Esophagus (tissue), 2 donors: ENCODE measurements around the gene CES2. TPM values are rescaled to one million over a fixed set of nuclear protein-coding genes. Genes with fewer than 3 reads are reported as not detected.
"Not testable (repeated sequence)": the region's sequence is repeated elsewhere in the genome, so short reads cannot be mapped to it uniquely, and the experiment has no call there.

Experiments
- H3K27ac ChIP-seq, 2 donors: one replicate each; pipeline ENCODE4 v1.5.1; 2013; ENCODE audit warnings: low read depth in 2 of 2, mild to moderate bottlenecking in 2 of 2, inconsistent platforms in 1 of 2, low read length in 1 of 2, moderate library complexity in 1 of 2
- H3K27me3 ChIP-seq, 2 donors: one replicate each; pipeline ENCODE4 v1.6.1; 2013; ENCODE audit warnings: low read length in 2 of 2, control low read depth in 1 of 2, mild to moderate bottlenecking in 1 of 2; ENCODE audit not compliant: insufficient read depth in 2 of 2, control insufficient read depth in 1 of 2
- H3K36me3 ChIP-seq, 2 donors: one replicate each; pipeline ENCODE4 v1.6.1; 2013; ENCODE audit warnings: low read length in 1 of 2; ENCODE audit not compliant: control insufficient read depth in 2 of 2, insufficient read depth in 2 of 2
- H3K4me1 ChIP-seq, 2 donors: one replicate each; pipeline ENCODE4 v1.6.1; 2013; ENCODE audit warnings: low read length in 1 of 2; ENCODE audit not compliant: control insufficient read depth in 2 of 2, insufficient read depth in 2 of 2
- H3K4me3 ChIP-seq, 2 donors: one replicate each; pipeline ENCODE4 v1.5.1; 2013; ENCODE audit warnings: low read length in 2 of 2, mild to moderate bottlenecking in 2 of 2, low read depth in 1 of 2, moderate library complexity in 1 of 2
- H3K9me3 ChIP-seq, 2 donors: one replicate each; pipeline ENCODE4 v1.6.1; 2013; ENCODE audit warnings: mild to moderate bottlenecking in 2 of 2, low read depth in 1 of 2, low read length in 1 of 2, moderate library complexity in 1 of 2; ENCODE audit not compliant: control insufficient read depth in 2 of 2, insufficient read depth in 1 of 2
- WGBS, 2 donors: extraction: QIAGEN DNeasy Blood & Tissue Kit; methylation state at CpG; one replicate each; pipeline ENCODE4 v1.1.7; 2013; 5-methylcytosine and 5-hydroxymethylcytosine counted together
- polyA plus RNA-seq, 2 donors: library from polyadenylated mRNA; stranded (reverse); fragments of 200-250 nt; gene quantifications; one replicate each; pipeline ENCODE4 v1.2.3, GENCODE V29; 2013
- donor health status: healthy with polysubstance abuse.
- donor health status: Bipolar disorder and iron deficiency.

CES2 gene
- polyA plus RNA-seq, 2 donors = 120 to 128 TPM

- H3K27me3 ChIP-seq = no peaks in the 10 kb centered on the region
- no peak overlapping the region for H3K27ac ChIP-seq
- H3K9me3 ChIP-seq = no peaks in the 10 kb centered on the region
- peaks cover 0 to 2% of the 10 kb centered on the region in 2 donors for H3K36me3 ChIP-seq
- H3K4me1 ChIP-seq = peaks cover 0 to 10% of the 10 kb centered on the region in 2 donors
- WGBS, 2 donors = 19% methylated on average over 18 to 21 of the region's 21 CpGs
- peak overlapping the region; percentile 46 to 51 for H3K4me3 ChIP-seq
Observed at GRCh38 chr16:66948837-66949225, 13.5 kb downstream of the CES2 start.

GRCh38 chr16:66949472-66949871 is 14.2 kb downstream of the CES2 start:
- Histone ChIP-seq H3K4me1 (peaks cover 0 to 10% of the 10 kb centered on the region in 2 donors), H3K4me3 (no peak overlapping the region), H3K27ac (no peak overlapping the region), H3K27me3 (no peaks in the 10 kb centered on the region), H3K36me3 (no peaks in the 10 kb centered on the region), H3K9me3 (no peaks in the 10 kb centered on the region)
- WGBS, 2 donors = 77 to 80% methylated on average over 6 of the region's 6 CpGs

GRCh38 chr16:66950437-66950836 is 15.1 kb downstream of the CES2 start:
- Histone ChIP-seq H3K9me3 (no peaks in the 10 kb centered on the region), H3K4me3 (no peak overlapping the region), H3K27me3 (no peaks in the 10 kb centered on the region), H3K27ac (no peak overlapping the region), H3K4me1 (peaks cover 0 to 10% of the 10 kb centered on the region in 2 donors), H3K36me3 (no peaks in the 10 kb centered on the region)
- WGBS, 2 donors = 73 to 76% methylated on average over 2 of the region's 2 CpGs

GRCh38 chr16:66950971-66951790 is 15.9 kb downstream of the CES2 start:
- H3K4me3 ChIP-seq = no peak overlapping the region
- peaks cover 0 to 10% of the 10 kb centered on the region in 2 donors for H3K4me1 ChIP-seq
- H3K36me3 ChIP-seq = no peaks in the 10 kb centered on the region
- H3K9me3 ChIP-seq = no peaks in the 10 kb centered on the region
- H3K27me3 ChIP-seq = no peaks in the 10 kb centered on the region
- WGBS, 2 donors = 71 to 76% methylated on average over 4 of the region's 4 CpGs
- no peak overlapping the region for H3K27ac ChIP-seq

GRCh38 chr16:66952430-66953110 is 17.3 kb downstream of the CES2 start:
- Histone ChIP-seq H3K4me3 (no peak overlapping the region), H3K36me3 (no peaks in the 10 kb centered on the region), H3K27me3 (no peaks in the 10 kb centered on the region), H3K27ac (no peak overlapping the region), H3K9me3 (no peaks in the 10 kb centered on the region), H3K4me1 (peaks cover 0 to 10% of the 10 kb centered on the region in 2 donors)
- WGBS, 2 donors = 82 to 86% methylated on average over 7 of the region's 7 CpGs

GRCh38 chr16:66953462-66954096 is 18.3 kb downstream of the CES2 start:
- WGBS, 2 donors = 61 to 66% methylated on average over 10 of the region's 10 CpGs
- no peak overlapping the region for H3K27ac ChIP-seq

GRCh38 chr16:66954097-66954659 is 18.9 kb downstream of the CES2 start:
- H3K27me3 ChIP-seq = no peaks in the 10 kb centered on the region
- no peak overlapping the region for H3K4me3 ChIP-seq
- 8 to 13% methylated on average over 8 of the region's 8 CpGs for WGBS, 2 donors
- H3K9me3 ChIP-seq = no peaks in the 10 kb centered on the region
- H3K27ac ChIP-seq = no peak overlapping the region
- H3K4me1 ChIP-seq = peaks cover 0 to 3% of the 10 kb centered on the region in 2 donors
- no peaks in the 10 kb centered on the region for H3K36me3 ChIP-seq

More at GRCh38 chr16:66953462-66954096, 18.3 kb downstream of the CES2 start:
- Histone ChIP-seq H3K9me3 (no peaks in the 10 kb centered on the region), H3K36me3 (no peaks in the 10 kb centered on the region), H3K27me3 (no peaks in the 10 kb centered on the region), H3K4me3 (no peak overlapping the region), H3K4me1 (peaks cover 0 to 5% of the 10 kb centered on the region in 2 donors)

- WGBS, 2 donors = 76 to 85% methylated on average over 17 of the region's 17 CpGs
Observed at GRCh38 chr16:66955363-66956153, 20.2 kb downstream of the CES2 start.

GRCh38 chr16:66956154-66956457 is 20.8 kb downstream of the CES2 start:
- not testable (repeated sequence) for H3K4me1 ChIP-seq, H3K36me3 ChIP-seq, H3K27ac ChIP-seq, H3K4me3 ChIP-seq, H3K9me3 ChIP-seq, H3K27me3 ChIP-seq
- 75 to 78% methylated on average over 1 of the region's 1 CpG for WGBS, 2 donors

More at GRCh38 chr16:66955363-66956153, 20.2 kb downstream of the CES2 start:
- H3K27ac ChIP-seq, H3K27me3 ChIP-seq, H3K36me3 ChIP-seq, H3K9me3 ChIP-seq, H3K4me1 ChIP-seq, H3K4me3 ChIP-seq: not testable (repeated sequence)
